Stimulated activated CD8-positive, alpha-beta memory T cell treated with anti-CD3 and anti-CD28 coated beads, Interleukin-4, amount 100 ng/mL, for 24 hours (primary cell): ENCODE results near the gene THSD8.
A peak's percentile ranks its signal among the peaks of the same experiment; 100 is the strongest.
"Not testable (repeated sequence)": the region's sequence is repeated elsewhere in the genome, so short reads cannot be mapped to it uniquely, and the experiment has no call there.

Experiments
- DNase-seq: peaks from one replicate; pipeline ENCODE4 v3.0.0-alpha.2; 2020; ENCODE audit warnings: low read depth

The THSD8 gene

DNA sequence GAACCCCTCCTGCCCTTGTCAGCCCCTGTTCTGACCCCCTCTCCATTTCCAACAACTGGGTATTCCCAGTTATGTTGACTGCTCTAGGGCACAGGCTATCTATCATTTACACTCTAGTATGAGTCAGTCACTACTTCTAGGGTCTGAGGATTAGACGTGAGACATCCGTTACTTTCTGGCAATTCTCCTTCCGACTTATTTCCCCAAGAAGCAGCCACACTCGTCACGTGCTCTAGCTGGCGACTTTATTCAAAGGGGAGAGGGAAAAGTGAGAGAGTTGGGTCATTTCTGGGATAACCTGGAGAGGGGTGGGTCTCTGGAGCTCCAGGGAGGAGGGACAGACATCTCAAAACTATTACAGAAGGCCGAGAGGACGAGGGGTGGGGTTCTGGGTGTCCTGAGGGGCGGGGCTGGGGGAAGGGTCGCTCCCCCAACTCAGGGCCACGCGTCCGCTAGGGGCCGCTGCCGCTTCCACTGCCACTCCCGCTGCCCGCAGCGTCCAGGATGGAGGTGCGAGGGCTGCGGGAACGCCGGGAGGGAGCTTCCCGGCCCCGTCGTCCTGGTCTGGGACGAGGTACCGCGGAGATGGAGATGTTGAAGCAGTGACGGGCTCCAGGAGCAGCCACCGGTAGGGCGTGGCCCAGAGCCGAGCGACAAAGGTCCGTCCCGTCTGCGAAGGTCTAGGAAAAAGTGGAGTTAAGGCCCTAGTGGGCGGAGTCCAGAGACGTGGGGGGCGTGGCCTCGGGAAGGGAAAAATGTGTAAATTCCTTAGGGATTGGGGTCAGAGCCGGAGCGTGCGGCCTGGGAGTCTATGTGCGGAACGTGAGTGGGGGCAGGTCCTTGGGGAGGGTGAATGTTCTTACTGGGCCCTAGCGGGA, 23.6 kb downstream of the THSD8 start:
- no peak for DNase-seq

DNA sequence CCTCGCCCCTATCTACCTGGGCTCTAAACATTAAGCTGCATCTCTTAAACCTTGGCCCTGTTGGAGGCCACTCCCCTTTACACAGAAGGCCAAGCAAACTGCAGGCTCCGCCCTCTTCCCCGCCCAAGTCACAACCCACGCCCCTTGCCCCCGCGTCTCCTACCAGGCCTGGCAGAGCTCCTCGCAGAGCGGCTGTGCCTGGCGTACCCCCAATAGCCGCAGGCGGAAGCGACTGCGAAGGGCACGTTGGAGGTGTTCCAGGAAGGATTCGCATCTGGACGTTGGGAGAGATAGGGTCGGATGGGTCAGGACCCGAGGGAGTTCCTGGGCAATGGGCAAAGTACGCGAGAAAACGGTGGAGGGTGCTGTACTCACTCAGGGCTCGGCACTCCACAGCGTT, 26.6 kb downstream of the THSD8 start:
- DNase-seq = no peak

DNA sequence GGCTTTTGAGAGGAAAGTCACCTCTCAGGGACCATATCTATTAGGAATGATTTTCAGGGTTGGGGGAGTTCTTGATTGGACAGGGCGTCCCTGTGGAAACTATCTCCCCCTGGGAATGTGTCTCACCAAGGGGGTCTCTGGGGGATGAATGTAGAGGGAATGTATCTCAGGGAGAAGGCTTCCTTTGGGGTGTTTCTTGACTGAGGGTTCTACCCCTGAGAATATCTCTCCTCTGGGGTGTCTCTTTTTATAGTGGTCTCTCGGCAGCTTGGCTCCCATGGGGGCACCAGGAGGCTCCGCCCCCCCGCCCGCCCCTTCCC, 31.5 kb downstream of the THSD8 start:
- no peak for DNase-seq

DNA sequence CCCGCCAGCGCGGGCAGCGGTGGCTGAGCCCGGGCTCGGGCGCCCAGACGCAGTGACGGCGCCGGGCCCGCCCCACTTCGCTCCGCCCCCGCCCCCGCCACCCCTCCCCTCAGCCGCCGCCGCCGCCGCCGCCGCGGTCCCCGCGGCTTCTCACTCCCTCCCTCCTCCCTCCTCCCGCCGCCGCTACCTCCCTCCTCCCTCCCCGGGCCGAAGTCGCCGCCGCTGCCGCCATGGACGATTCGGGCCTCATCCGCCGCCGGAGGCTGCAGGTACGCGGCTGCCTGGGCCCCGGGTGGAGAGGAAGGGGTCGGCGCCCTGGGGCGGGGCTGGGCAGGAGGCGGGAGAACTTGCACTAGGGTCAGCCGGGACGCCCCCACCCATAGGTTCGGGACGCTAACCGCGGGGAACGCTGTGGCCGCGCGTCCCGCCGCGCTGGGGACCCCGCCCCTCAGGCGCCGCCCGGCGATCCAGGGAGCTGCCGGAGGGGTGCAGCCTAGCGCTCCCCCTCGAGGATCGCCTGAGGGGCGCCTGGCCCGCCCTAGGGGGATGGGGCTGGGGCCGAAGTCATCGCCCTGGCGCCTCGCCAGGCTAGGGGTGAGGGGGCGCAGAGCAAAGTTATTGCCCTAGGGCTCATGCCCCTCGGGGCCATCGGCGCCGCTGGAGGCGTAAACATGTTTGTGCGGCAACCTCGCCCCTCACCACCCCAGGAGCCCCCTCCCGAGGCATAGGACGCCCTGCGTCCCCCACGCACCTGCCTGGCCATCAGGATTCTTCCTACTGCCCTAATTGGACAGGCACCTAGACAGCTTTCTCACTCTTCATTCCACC, 32.1 kb downstream of the THSD8 start:
- no peak for DNase-seq

DNA sequence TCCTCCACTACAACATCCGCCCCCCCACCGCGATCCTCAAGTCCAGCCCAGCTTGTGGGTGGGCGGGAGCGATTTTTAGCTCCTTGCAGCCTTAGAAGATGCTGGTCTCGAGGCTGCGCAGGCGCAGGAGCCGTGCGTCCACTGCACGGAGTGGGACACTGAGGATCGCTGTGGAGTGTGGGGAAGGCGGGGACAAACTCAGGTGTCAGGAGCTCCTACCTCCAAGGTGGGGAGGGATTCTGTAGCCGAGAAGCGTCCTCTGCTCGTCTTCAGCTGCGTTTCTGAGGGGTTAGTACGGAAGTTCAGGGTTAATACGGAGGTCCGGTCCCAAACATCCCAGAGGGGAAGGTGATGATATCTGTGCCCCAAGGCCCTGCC, 32.7 kb downstream of the THSD8 start, which contains the start of gene RTBDN:
TSS of gene RTBDN (minus strand) at position 14 of the 378 bp plus-strand sequence. CDS start 4,600 bp downstream, outside the sequence.
- no peak for DNase-seq

DNA sequence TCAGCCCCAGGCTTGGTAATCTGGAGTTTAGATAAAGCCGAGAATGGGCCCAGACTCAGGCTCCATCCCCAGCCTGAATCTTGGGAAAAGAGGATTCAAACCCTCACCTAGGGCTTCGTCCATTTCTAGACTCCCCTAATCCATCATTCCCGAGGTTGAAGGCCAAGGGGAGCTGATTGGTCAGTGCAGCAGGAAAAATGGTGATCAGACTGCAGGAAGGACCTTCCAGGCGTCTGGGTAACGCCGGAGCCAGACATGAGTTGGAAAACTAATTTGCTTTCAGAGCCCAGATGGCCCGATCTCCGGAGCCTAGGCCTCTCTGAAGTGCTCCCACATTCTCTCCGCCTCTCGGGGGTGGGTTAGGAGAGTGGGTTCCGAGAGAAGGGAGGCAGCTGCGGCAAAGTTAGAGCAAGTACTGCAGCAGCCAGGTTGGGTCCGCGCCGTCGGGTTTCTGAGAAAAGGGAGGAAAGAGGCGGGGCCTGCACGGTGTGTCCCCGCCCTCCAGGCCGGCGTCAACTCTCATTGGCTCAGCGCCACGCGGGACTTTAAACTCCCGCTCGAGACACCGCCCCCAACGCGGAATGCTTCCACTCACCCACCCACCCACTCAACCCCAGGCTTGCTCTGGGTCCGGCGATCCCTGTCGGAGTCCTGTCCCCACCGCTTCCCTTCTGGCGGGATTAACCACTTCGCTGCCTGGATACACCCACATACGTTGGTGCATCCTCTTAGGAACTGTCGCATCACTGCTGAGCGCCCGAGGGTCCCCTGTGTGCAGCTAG, 33.3 kb downstream of the THSD8 start:
- no peak for DNase-seq

DNA sequence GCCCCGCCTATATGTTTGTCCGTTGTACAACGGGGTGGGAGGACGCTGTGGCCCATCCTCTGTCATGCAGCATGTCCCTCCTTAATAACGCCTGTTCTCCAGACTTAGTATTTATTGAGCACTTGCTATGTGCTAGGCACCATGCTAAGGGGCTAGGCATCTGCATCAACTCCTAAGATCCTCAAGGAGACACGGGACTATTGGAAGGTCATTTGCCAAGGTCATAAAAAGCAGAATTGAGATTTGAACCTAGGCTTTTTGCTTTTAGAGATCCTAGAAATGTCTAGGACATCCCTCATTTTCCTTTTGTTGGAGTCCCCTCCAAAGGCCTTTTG, 34.6 kb downstream of the THSD8 start:
- DNase-seq = no peak

DNA sequence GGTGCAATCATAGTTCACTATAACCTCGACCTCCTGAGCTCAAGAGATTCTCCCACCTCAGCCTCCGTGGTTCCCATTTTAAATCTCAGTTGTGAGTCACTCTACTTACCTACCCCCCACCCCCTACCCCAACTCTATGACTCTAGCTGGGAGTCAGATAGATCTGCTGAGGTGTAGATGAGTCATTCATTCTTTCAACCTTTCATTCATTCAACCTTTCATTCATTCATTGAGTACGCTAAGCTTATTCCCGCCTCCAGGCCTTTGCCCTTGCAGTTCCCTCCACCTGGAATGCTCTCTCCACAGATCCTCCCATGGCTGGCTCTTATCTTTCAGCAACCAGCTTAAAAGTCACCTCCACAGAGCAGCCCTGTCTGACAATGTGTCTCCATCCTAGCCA, 35.4 kb downstream of the THSD8 start:
- no peak for DNase-seq

DNA sequence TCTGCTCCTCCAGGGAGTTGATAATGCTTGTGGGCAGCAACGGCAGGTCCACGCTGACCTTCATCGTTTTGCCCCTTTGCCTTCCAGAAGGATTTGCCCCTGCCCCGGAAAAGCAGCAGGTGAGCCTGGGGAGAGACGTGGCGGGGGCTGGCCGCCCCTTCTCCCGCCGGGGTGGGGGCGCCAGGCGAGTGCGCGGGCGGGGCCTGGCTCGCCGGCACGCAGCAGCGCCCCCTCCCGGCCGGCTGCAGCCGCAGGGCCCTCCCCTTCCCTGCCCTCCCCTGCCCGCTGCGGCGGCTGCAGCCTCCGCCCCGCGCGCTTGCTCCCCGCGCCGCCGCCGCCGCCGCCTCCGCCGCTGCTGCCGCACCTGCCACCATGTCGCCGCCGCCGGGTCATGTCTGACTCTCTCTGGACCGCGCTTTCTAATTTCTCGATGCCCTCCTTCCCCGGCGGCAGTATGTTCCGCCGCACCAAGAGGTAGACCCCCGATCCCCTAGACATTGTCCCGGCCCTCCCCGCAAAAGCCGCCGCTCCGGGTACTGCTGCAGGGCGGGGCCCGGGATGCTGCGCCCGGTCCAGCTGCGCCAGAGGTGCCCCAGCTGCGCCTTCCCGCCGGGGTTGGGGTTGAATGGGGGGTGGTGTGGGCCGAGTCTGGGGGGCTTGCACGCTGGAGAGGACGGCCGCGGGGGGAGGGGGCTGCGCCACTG, 36.5 kb downstream of the THSD8 start, which contains the start of gene MAST1:
TSS of gene MAST1 (plus strand) at position 334 of the 704 bp plus-strand sequence. CDS start at position 392, 58 bp downstream.
- no peak for DNase-seq

DNA sequence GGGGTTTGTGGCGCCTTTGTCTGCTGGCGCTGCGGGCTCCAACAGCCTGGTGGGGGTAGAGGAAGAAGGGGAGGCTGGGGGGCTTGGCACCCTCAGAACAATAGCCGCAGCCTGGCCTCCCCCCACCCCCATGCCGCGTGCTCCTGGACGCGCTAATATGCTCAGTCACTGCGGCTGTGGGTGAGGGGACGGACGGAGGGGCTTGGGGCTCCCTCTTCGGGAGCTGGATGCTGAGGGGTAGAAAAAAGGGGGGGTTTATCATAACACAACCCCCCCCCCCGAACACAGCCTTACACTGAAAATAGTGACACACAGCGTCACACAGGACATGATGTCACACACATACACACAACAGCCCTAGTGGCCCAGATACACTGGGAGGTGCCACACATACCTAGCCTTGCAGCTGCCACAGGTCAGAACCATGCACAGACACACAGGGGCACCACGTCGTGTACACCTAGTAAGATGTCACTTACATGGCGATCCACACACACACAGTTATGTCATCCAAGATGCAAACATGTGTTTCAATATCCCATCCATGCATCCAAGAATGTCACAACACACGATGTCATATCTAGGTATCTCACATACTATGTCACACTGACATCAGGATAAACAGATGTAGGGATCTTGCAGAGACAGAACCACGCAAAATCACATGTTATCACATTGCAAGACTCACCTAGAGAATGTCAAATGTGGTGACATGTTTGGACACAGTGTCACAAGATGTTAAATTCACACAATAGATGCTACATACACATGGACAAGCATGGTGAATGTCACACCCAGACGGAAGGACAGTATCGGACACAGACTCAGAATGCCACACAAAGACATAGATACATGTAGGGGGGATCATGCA, 37.3 kb downstream of the THSD8 start:
- DNase-seq = no peak

DNA sequence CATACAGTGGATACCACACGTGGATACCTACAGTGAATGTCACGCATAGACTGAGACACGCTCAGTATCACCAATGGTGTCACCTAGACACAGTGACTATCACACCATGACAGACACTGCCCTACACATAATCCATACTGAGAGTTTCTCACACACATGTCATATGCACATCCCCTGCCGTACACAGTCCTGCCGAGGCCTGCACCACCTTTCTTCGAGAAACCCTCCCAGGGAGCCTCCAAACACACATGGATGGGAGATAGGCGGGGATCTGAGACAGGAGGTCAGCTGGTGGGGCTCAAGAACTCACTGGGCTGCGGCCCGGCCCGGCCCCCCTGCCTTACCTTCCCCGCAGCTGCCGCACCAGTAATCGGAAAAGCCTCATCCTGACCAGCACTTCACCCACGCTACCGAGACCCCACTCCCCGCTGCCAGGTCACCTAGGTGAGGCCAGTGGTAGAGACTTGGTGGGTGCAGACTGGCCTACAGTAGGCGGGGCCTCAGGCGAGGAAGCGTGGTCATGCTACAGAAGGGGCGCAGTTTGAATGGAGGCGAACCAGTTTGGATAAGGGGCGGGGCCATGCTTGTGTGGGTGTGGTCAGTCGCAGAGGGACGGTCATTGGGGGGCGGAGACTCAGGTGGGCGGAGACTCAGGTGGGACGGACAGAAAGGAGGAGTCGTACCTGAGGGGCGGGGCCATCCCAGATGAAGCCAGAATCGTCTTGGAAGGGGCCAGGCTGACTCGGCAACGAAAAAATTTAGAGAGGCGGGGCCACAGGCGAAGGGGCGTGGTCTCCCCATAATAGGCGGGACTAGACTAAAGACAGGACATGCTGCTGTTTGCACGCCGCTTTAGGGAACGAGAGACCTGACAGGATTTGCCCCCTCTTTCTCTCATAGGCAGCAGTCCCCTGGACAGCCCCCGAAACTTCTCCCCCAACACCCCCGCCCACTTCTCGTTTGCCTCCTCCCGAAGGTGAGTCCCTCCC, 38.5 kb downstream of the THSD8 start:
- no peak for DNase-seq

DNA sequence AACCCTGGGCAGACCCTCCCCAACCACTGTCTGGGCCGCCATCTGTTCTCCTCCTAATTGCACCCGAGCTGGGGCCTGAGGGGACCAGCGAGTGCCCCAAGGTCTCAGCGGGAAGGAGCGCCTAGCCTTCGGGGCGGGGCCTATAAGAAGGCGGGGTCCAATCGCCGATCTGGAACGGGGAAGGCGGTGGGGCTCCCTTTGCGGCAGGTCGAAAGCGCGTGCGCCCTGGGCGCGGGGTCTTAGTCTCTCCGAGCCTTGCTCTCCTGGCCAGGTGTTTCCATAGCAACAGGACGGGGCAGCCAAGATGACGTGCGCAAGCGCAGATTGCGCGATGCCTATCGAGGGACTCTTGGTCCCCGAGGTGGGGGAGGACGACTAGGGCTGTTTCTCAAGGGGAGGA, 39.2 kb downstream of the THSD8 start:
- DNase-seq = no peak

DNA sequence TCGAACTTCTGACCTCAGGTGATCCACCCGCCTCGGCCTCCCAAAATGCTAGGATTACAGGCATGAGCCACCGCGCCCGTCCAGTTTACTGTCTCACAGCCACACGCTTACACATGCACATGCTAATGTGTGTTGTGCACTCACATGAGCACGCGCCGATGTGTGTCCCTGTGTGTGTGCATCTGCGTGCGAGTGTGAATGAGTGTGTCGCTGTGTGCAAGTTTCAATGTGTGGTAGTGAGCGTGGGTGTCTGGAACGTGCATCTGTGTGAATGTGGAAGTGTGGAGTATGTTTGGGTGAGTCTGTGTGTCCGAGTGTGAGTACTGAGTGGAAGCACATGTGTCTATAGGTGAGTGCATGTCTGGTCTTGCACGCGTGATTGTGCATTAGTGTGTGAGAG, 40.6 kb downstream of the THSD8 start:
- DNase-seq = no peak

DNA sequence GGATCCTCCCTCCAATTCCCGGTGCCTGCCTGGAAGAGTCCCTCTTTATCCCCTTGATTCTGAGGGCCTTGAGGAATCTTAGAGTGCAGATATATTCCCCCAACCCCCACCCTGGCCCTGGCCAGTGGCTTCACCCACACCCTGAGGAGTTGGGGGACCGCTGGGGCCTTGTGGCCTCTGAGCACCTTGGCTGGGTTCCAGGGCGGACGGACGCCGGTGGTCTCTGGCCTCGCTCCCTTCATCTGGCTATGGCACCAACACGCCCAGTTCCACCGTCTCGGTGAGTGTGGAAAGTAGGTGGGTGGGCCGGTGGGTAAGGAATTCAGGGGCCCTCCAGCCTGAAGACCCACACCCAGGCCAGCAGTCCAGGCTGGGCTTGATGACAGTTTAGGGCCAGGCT, 41.5 kb downstream of the THSD8 start:
- no peak for DNase-seq

DNA sequence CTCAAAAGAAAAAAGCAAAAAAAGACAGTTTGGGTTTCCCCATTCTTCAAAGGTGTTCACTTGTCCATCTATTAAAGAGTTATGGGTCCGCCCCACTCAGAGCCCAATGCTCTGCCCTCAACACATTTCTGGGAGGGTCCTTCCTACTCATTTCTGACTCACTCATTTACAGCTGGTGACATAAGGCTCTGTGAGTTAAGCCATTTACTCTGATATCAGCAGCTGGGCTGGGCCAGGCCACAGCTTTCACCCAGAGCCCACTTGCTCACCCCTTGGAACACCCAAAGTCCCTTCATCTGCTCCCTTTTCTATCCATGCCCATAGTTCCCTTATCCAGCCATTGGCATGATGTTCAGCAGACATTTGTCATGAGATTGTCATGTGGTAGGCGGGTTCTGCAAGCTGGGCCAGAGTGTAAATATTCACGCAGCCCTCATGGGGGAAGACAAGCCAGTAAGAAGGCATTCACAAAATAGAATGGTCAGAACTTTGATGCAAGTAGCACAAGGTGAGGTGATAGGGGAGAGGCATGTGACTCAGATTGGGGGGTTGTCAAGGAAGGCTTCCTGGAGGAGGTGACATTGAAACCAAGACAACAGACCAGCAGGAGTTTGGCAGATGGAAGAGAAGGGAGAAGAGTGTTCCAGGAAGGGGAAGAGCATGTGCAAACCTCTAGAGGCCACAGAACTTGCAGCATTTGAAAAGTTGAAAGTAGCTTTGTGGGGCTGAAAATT, 42.3 kb downstream of the THSD8 start:
- no peak for DNase-seq

DNA sequence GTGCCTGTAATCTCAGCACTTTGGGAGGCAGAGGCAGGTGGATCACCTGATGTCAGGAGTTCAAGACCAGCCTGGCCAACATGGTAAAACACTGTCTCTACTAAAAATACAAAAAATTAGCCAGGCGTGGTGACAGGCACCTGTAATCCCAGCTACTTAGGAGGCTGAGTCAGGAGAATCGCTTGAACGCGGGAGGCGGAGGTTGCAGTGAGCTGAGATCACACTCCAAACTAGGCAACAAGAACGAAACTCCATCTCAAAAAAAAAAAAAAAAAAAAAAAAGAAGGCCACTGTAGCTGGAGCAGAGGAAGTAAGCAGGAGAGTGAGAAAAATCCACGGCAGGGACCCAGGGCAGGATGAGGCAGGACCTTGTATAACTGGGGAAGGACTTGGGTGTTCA, 44.7 kb downstream of the THSD8 start:
- DNase-seq = not testable (repeated sequence)

DNA sequence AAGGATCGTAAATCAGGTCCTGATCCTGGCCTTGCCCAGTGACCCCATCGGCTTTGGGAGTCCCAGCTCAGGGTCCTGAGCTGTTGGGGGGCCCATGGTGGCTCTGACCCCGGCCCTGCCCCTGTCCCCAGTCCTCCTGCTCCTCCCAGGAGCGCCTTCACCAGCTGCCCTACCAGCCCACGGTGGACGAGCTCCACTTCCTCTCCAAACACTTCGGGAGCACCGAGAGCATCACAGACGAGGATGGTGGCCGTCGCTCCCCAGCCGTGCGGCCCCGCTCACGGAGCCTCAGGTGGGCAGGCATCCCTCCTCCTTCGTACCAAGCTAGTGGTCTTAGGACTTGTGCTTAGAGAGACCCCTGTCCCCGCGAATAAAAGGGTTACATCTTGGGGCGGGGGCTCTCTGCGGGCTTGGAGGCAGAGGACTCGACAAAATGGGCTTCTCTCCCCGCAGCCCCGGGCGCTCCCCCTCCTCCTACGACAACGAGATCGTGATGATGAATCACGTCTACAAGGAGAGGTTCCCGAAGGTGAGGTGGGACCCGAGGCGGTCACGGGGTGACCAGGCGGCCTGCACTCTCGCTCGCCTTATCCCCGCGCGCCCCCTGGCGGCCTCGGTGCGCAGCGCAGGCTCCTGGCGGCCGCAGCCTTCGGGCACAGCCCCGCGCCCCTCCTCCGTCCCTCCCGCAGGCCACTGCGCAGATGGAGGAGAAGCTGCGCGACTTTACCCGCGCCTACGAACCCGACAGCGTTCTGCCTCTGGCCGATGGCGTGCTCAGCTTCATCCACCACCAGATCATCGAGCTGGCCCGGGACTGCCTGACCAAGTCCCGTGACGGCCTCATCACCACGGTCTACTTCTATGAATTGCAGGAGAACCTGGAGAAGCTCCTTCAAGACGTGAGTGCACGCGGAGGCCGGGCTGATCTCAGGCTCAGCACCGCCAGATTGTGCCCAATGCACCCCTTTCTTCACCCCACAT, 45.6 kb downstream of the THSD8 start:
- peak; percentile 81 for DNase-seq
